NCI-H1092 treated with DMSO at 0.1 percent for 48 hours (cell line): ENCODE results near the gene NR2F1.

Source experiments
- DNase-seq: peaks from one replicate; lab custom pipeline; 2025; lab: John Stamatoyannopoulos, UW

NR2F1 gene

DNA sequence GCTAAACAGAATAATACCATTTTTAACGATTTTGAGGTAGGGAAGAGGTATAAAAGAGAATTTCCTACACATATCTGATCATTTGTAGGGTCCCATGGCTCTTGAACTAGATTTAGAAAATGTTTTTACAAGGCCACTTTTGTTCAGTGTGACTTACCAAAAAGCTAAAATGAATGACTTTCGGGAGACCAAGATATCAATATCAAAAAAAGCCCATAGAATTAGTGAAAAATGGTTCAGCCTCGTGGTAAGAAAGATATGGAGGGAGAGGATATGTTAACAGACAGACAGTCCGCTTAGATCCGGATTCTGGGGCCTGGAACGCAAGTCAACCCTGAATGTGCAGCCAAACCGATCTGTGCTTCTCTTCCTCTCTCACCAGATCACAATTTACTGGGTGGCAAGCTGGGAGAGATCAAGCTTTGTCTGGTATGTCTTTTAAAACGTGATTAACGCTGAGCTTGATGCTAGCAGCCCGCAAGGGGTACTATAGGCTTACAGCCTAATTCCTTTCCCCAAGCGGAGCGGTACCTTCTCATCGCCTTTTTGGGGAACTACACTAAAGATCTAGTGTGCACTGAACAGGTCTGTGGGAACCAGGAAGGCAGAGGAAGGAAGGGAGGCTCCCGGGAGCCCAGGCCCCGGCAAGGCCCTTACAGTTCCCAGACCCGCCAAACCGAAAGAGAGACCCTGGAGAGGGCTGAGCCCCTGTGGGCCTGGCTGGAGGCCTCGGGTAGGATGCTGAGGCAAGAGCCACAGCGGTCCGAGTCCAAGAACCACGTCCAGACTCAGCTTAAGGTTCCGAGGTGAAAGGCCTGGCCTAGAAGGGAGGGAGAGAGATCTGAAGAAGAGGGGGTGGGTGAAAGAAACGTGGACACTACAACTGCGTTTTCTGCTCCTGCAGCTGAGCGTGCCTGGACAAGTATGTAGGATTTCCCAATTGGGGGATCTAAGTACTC, 4.9 kb upstream of the NR2F1 start:
- no peak for DNase-seq

DNA sequence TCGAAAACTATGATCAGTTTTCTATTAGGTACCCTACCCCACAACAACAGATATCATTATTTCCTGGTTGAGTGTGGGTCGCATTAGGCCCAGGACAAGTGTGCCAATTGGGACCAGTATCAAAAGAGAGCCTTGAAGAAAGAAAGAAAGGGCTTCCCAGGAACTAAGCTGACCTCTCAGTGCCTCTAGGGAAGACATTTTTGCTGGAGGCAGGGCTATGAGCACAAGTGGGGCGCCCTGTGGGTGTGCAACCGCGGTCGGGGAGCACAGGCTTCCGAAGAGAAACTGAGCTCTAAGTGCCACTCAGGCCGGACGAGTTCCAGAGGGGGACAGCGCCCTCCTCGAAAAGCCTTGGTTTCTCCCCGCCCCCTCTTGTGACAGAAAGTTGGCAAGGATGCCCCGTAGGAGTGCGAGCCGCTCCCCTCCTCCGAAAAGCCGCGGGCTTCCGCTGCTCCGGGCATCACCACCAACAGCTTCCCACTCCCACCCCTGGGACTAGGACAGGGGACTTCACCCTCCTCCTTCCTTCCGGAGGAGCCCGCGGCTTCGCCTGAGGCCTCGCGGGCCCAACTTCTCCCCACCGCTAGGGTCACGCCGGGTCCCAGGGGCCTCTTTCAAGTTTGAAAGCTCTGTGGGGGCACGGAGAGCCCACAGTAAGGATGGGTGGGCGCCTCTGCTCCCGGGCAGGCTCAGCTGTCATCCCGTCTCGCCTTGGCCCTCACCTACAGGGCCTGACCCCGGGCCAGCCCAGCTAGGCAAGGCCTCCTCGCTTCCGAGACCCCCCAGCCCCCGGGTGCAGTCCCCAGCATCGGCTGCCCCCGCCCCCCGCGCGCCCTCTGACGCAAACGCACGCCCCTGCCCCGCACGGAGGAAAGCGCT, 4.0 kb upstream of the NR2F1 start:
- DNase-seq, result no peak

DNA sequence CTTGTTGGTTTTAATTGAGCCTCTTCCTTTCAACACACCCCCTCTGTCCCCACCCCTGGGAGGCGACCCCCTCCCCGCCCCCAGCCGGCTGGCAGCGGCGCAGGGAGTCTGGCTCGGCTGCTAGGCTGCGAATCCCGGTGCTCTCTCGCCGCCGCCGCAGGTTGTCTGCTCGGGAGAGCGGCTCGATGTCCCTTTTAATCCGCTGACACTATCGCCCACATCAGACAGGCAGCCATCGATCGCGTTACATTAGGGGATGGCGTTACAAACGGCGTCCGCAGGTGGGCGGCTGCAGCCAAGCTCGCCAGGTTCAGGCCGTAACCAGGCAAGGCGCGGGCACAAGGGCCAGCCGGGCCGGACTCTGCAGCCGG, 3.3 kb upstream of the NR2F1 start:
- DNase-seq, result peak; percentile 52

DNA sequence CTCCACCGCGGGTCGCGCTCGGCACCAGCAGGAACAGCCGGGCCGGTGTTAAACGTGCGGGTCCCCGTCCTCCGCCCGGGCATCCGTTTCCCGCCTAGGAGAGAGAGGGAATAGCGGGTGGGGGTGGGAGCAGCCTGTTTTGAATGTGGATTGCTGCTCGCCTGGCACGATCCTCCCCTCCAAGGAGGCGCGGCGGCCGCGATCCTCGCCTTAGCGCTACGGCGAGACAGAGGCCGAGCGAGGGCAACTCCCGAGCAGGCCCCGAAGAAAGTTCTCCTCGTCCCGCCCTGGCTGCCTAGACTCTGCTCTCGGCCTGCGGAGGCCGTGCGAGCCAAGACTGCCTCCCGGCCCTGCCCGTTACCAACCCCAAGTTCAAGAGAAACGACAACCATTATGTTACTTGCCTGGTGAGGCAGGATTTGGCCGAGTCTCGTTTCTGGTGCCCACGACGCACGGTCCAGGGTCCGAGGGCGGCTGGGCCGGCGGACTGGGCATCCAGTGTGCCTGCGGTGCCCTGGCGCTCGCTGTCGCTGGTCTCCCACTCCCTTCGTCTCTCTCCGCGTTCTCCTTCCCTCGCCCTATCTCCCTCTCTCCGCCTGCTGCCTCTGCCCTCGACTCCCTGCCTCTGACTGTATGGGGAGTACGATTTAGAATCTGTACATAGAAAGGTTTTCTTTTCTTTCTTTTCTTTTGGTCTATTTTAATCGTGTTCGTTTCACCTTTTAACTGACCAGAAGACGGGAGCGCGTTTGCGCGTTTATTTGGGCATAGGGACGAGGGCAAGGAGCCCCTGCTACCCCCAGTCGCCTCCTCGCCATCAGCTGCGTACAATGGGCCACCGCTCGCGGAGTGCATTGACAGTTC, 2.7 kb upstream of the NR2F1 start:
- peak; percentile 57 for DNase-seq

DNA sequence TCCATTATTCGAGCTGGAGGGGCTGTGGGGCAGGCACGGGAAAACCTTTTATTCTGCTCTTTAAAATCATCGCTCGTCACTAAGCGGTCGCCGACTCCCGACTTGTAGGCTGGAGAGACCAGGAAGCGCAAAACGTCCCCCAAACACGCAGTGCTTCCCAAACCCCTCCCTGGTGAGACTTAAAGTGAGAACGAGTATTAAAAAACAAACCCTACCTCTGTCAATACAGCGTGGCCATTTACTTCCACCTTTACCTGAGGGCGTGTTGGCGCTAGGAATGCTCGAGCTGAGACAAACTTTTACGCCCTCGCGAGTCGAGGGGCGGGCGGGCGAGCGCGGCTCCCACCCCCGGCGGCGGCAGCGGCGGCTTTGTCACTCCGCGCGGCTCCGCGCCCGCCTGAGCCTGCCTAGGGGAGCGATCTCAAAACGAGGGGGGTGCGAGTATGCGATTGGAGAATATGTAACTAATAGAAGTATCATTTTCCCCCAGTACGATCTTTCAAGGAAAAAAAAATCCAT, 2.0 kb upstream of the NR2F1 start, which contains the start of gene NR2F1-AS1:
Gene NR2F1-AS1, minus strand, starts transcription at position 293 of the 519 bp plus-strand sequence.
- DNase-seq, result peak; percentile 57

DNA sequence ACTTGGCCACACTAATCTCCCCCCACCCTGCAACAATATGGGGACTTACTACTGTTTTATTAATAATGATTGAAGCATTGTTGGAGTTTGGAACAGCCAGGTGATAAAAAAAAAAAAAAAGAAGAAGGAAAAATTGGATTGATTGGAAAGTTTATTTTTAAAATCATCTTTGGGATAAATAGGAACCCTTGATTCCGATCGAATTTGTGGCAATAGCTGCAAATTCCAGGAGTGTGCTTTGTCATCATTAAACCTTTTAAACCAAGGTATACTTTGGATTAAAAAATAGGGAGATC, 907 bp upstream of the NR2F1 start:
- no peak for DNase-seq

DNA sequence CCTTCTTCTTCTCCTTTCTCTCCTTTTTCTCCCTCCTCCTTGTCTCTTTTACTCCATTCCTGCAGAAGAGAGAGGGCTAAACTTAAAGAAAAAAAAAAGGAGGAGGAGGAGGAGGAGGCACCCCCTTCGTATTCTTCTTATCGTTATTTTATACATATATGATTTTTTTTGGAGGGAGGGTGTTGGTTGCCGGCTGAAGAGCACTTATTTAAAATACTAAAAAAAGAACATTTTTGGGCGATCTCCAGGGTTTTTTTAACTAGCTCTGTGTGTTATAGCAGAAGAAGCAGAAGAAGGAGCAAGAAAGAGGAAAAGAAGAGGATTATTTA, 381 bp downstream of the NR2F1 start:
- DNase-seq, result peak; percentile 50

DNA sequence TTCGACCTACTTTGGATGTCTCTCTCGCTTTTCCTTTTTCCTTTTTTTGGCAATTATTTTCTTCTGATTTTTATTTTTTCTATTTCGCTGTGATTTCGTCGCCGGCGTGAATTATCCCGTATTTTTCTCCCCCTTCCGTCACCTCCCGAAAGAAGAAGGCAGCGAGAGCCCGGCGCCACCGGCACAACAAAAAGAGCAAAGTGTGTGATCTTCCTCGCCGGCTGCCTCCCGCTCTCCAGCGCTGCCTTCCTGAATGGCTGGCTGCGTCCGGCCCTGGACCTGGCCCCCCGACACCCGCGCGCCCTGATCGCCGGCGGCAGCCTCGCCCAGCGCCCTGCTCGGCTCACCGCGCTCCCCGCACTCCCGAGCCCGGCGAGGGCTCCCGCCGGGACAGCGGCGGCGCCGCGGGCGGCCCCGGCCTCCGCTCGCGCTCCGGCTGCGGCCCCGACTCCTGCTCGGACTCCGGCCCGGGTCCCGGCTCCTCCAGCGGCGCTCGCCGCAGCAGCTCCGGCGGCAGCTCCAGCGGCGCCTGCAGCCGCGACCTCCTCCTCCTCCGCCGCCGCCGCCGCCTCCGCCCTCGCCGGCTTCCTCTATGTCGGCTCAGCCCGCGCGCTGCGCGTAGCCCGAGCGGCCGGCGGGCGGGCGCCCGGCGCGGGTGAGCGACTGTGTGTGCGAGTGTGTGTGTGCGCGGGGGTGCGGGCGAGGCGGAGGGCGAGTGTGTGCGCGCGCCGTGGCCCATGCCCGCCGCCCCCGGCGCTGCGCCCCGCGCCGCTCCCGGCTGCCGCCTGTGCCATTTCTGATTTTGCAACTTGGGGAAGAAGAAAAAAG, 960 bp downstream of the NR2F1 start:
- DNase-seq, result peak; percentile 50

DNA sequence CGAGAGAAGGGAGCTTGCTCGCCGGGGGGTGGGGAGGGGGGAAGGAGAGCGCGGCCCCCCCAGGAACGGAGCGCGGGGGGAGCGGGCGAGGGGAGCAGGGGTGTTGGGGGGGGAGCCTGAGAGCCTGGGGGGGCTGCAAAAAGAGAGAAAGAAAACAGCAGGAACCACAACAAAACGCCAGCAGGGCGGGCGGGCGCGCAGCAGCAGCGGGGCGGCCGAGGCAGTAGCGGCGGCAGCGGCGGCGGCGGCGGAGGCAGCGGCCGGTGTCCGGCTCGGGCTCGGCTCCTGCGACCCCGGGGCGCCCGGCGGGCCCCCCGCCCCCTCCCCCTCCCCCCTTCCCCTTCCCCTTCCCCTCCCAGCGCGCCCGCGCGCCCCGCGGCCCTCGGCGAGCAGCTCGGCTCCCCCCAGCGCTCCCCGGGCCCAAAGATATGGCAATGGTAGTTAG, 1.6 kb downstream of the NR2F1 start:
- no peak for DNase-seq

DNA sequence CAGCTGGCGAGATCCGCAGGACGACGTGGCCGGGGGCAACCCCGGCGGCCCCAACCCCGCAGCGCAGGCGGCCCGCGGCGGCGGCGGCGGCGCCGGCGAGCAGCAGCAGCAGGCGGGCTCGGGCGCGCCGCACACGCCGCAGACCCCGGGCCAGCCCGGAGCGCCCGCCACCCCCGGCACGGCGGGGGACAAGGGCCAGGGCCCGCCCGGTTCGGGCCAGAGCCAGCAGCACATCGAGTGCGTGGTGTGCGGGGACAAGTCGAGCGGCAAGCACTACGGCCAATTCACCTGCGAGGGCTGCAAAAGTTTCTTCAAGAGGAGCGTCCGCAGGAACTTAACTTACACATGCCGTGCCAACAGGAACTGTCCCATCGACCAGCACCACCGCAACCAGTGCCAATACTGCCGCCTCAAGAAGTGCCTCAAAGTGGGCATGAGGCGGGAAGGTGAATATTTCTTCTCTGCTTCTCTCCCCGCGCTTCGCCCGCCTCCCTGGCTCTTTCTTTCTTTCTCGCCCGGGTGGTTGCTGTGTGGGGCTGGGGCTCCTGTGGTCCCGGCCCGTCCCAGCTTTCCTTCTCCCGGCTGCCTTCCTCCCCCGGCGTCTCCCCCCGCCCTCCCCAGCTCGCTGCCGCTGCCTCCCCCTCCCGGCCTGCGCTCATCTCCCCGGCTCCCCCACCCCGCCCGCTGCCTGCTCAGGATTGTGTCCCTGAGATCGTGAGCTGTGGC, 2.2 kb downstream of the NR2F1 start:
- no peak for DNase-seq

DNA sequence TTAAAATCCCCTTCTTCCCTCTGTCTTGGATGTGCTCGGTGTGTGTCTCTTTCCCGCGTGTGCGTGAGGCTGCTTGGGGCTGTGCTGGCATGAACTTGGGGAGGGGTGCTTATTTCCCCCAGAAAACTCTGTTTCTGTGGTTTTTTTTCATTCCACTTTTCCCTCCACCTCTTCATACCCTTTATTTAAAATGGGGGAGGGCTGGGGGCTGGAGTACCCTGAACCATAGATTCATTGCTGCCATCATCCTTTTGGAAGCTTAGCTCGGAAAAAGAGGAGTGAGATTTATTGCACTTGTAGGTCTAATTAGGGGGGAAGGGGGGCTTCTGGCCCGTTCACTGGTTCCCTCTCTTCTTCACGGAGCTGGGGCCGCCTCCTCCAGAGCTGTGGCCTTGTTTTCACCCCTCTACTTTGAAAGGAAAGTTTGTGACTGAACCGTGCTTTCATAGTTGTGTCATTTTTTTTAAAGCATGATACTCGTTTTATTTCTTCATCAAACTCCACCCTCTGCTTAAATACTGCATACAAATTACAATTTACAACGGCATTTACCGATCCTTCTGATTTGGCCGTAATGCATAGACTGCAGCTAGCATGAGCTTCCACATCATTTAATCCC, 2.9 kb downstream of the NR2F1 start:
- peak; percentile 23 for DNase-seq

DNA sequence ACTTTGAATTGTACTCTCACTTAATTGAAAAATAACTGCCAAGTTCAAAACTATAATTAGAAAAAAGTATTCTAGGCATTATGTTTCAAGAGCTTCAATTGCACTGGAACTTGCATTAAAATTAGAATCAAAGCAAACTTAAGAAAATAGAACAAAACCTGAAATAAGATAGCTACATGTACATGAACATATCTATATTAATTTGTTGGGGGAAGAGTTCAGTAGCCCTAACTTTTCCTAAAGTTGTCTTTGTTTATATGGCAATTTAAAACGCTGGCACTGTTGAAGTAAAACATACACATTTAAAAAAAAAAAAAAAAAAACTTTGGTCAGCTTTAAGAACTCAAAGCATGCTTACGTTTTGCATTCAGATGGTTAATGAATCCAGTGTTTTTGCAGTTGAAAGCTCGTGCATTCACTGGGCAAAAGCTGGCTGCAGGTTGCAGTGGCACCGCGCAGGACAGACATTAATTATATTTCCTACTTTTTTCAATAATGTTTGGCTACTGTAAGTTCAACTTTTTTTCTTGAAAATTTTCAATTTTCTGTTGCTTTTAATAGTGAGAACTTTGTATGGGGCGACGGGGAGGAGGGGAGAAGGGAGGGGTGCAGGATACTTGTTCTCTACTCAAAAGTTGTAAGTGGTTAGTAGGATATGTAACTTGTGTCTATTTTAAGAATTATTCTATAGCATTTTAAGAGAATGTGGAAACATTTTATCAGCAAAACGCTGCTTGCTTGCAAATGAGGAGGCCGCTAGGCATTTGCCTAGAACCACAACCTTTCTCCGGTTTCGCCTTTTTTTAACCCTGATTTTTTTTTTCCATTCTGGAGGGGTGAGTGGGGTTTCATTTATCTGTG, 3.9 kb downstream of the NR2F1 start:
- DNase-seq, result no peak

DNA sequence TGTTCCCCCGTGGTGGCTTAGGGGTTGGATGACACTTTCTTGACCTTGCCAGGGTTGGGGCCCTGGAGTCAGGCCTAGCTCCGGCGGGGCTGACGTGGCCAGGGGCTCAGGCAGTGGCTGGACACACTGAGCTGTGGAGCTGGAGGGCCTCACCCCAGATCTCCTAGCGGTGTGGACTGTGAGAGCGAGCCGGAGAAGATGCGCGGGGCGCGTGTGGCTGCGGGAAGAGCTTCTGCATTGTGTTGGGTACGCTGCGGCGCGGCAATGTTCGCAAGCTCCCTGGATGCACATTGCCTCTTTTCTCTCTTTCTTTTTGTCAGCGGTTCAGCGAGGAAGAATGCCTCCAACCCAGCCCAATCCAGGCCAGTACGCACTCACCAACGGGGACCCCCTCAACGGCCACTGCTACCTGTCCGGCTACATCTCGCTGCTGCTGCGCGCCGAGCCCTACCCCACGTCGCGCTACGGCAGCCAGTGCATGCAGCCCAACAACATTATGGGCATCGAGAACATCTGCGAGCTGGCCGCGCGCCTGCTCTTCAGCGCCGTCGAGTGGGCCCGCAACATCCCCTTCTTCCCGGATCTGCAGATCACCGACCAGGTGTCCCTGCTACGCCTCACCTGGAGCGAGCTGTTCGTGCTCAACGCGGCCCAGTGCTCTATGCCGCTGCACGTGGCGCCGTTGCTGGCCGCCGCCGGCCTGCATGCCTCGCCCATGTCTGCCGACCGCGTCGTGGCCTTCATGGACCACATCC, 4.8 kb downstream of the NR2F1 start:
- no peak for DNase-seq

DNA sequence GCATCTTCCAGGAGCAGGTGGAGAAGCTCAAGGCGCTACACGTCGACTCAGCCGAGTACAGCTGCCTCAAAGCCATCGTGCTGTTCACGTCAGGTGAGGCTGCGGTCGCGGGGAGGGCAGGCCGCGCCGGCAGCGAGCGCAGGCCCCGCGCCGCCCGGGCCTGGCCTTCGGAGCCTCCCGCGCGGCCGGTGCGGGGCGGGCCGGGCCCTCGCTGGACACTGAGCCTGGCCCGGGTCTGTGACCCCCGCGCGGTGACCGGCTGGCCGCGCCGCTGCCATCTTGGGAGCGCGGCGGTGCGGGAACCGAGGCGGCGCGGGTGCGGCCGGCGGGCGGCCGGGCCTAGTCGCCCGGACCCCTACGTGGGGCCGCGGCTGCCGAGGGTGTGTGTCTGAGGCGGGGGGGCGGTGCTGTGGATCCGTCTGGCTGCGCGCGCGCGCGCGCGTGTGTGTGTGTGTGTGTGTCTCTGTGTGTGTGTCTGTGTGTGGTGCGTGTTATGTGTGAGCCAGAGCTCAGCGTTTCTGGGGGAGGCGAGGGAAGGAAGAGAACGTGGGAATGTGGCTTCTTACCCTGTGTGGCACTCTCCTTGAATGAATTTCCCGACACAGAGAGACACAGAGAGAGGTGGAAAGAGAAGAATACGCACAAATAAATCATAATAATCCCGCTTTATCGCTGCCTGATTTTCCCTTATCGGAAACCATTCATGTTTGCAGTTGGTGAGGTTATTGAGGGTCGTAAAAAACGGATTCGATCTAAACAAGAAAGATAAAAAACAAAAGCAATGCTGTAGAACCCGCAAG, 5.5 kb downstream of the NR2F1 start:
- DNase-seq, result no peak

DNA sequence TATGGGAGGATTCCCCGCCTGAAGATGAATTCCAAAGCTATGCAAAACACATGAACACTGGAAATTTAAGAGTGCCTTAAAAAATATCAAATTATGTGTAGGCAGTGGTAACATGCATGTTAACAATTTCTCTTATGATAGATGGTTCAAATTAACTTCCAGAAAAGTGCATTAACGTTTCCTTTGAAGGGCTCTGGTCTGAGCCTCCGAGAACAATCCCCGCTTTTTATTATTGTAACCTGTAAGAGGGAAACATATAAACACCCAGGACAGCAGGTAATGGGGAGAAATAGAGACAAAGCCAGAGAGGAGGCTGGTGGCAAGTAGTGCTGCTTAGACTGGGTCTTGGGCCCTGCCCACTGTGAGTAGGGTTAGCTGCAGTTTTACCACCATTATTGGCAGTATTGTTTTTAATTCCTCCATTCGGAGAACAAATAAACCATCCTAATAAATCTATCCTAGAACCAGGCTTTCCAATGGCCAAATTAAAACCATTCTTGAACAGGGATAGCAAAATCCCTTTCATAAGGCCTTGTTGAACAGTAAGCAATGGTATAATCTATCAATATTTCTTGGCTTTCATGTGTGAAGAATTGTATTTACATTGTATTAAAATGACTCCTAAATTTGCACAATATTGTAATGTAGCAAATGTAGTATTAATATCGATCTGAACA, 6.3 kb downstream of the NR2F1 start:
- no peak for DNase-seq

DNA sequence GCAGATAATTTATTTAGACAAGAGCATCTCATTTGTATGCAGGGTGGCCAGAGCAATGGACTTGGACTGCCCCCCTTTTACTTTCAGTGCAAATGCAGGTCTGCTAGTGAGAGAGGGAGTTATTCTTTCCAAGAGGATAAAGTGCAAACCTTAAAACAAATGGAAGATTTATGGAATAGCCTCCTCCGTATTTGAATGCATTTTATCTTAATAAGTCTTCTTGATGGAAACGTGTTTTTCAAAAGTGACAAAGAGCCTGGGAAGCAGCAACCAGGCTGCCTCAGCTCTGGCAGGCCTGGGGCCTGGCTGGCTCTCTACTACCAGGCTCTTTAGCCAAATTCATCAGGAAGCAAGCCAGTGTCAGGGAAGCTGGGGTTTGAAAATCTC, 6.8 kb downstream of the NR2F1 start:
- DNase-seq, result no peak

DNA sequence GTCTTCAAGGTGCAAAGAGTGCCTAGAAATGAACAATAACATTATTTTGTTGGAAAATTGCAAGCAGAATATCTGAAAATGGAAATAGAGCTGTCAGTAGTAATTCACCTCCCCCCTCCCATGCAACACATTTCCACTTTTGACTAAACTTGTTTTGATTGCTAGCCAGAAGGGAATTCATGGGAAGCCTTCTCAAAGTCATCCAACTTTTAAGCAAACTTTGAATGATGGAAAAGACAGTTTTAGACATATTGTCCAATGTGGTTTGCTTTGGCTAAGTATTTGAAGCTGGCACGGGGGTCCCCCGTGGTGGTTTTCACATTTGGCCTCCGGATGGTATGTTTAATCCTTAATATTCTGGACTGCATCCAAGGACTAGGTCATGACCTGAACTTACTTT, 7.5 kb downstream of the NR2F1 start:
- no peak for DNase-seq
